ENCODE data around the gene ANGPT4.

Gene ANGPT4

GRCh38 chr20:822651-823573 is 93.2 kb downstream of the ANGPT4 start:
- DNase-seq = no peak

GRCh38 chr20:821731-822065 is 94.4 kb downstream of the ANGPT4 start:
- DNase-seq = no peak

- no peak for DNase-seq
These were observed 94.9 kb downstream of the ANGPT4 start for GRCh38 chr20:821046-821730.

- no peak for DNase-seq
These were observed 95.7 kb downstream of the ANGPT4 start for GRCh38 chr20:820323-820953.

Measured in SW 1271 (cell line).